NCI-H2196 treated with DMSO at 0.1 percent for 48 hours (cell line): Measurements from ENCODE around the gene NOXA1.

Experiments
- DNase-seq: peaks from one replicate; lab custom pipeline; 2025; ENCODE audit not compliant: unreplicated experiment; lab: John Stamatoyannopoulos, UW

NOXA1 gene

DNA sequence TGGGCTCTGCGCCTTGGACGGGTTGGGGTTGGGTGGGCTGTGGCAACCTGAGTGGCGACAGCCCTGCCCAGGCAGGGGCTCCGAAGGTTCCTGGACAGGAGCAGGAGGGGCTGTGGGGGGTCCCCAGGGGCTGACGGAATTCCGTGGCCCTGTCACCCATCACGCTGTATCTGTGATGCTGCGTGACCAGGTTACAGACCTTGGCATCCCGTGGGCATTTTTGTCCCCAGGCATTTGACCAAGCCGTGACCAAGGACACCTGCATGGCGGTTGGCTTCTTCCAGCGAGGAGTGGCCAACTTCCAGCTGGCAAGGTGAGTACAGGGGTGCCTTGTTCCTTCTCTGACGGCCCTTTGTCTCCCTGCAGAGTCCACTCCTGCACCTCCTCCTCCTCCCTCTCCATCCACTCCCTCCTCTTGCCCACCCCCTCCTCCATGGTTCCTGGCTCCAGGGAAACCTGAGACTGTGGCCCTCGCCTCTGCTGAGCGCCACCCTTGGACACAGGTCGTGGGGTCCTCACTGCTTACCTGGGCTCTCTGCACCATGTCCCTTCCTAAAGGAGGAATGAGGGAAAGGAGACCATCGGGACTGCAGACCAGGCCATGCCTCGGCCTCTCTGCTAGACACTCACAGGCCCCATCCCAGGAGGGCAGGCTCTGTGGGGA lies 3.0 kb downstream of the NOXA1 start:
- no peak for DNase-seq

DNA sequence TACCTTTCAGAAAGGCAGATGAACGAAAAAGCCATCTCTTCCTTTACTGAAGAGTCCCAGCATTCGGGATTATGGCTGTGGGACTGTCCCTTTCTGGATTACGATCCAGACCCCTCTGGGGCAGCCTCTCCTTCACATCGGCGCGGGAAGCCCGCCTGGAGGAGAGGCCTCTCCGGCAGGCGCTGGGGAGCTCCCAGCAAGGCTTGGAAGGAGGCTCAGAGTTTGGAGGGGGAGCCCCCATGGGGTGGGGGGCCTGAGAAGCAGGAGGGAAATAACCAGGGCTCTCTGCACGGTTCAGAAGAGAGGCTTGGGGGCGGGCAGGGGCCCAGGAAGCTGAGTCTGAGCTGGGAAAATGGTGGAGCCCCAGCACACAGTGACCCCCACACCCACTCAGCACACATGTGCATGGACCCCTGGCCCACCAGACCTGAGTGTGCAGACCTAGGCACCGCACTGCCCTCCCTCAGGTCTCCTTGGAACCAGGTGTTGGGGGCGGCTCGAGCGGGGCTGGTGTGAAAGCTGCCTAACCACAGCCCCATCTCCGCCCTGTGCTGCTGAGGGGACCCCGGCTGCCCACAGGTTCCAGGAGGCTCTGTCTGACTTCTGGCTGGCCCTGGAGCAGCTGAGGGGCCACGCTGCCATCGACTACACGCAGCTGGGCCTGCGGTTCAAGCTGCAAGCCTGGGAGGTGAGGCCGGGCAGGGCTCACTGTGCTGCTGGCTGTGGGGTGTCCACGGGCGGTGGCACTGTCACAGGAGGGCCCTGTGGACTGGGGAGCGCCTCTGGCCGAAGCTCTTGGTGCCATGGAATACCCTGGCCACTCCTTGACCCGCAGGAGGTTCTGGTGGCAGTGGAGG lies 4.5 kb downstream of the NOXA1 start:
- no peak for DNase-seq

DNA sequence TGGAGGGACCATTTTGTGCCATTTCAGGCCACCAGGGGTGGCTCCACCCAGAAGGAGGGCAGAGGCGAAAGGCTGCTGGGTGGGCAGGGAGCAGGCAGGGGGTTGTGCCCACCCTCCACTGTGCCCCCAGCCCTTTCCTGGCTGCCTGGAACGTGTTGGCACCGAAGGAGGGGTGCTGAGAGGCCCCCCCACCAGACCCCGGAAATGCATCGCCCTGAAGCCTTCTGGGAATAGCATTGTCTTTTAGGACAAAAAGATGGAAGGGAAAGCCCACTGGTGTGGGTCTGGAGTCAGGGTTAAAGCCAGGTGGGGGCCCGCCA lies 5.1 kb downstream of the NOXA1 start:
- no peak for DNase-seq

DNA sequence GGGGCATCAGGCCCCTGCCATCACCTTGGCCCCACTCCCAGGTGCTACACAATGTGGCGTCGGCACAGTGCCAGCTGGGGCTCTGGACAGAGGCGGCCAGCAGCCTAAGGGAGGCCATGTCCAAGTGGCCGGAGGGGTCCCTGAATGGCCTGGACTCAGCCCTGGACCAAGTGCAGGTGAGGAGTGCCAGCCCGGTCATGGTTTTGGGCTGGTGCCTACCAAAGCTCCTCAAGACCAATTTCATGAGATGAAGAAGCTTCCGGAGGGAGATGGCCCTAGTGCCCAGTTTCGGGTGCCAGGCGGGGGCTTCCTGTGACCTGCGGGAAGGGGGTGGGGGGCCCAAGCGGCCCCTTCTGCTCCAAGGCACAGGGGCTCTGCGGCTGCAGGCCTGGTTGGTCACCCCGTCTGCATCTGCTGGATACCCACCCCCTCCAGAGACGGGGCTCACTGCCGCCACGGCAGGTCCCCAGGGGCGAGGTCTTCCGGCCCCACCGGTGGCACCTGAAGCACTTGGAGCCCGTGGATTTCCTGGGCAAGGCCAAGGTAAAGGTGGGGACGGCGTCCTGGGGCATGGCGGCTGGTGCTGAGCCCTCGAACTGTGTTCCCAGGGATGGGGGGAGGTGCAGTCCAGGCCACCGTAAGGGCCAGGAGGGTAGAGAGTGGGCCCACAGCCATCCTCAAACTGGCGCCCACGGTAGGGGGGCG lies 5.8 kb downstream of the NOXA1 start:
- DNase-seq: no peak

DNA sequence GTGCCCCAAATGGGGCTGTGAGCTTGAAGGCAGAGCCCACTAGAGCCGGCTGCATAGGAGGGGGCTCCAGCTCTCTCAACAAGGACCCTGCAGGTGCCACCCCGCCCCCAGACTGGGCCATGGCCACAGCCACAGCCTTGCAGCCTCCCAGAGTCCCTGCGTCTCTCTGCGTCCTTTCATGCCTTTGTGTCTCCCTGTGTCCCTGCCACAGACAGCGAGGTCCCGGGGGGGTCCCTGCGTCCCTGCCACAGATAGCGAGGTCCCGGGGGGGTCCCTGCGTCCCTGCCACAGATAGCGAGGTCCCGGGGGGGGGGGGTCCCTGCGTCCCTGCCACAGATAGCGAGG lies 6.3 kb downstream of the NOXA1 start:
- no peak for DNase-seq

DNA sequence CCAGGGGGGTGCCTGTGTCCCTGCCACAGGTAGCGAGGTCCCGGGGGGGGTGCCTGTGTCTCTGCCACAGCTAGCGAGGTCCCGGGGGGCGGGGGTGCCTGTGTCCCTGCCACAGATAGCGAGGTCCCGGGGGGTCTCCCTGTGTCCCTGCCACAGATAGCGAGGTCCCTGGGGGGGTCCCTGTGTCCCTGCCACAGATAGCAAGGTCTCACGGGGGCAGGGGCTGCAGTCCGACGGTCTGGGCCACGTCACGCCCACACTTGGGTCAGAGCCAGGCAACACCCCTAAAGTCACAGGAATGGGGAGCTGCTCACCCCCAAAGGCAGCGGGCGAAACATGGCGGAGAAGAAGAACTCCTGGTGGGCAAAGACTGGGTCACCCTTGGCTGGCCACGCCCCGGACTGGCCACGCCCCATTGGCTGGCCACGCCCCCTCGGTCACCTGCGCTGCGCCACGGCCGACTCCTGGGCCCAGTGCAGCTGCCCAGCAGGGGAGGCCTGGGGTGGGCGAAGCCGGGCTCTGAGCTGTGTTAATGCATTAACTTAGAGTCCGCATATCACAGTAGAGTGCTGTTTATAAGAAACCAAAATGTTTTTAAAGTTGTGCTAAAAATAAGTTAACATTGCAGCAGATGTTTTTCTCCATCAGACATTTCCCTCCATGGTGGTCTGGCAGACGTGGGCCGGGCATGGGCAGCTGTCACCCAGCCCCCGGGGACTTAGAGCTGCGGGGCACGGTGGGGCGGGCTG lies 7.0 kb downstream of the NOXA1 start:
- no peak for DNase-seq

DNA sequence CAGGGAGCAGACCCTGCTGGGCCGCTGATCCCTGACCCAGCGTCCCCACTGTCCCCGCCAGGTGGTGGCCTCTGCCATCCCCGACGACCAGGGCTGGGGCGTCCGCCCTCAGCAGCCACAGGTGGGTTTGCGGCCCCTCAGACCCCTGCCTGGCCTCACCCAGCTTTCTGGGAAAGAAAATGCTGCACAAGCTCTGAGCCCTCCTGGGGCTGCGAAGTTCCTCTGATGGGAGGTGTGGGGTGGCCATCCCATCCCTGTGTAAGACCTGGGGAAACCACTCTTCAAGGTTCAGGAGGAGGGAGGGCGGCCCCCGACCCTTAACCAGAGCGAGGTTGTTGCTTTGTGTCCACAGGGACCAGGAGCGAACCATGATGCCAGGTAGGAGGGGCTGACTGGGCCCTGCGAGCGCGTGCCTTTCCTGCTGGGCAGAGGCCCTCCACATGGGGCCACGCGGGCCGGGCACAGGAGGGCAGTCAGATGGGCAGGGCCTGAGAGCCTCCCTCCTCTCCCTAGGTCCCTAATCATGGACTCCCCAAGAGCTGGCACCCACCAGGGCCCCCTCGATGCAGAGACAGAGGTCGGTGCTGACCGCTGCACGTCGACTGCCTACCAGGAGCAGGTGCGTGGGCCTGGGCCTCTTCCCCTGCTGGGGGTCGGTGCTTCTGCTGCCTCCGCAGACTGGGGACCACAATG lies 7.7 kb downstream of the NOXA1 start:
- no peak for DNase-seq

DNA sequence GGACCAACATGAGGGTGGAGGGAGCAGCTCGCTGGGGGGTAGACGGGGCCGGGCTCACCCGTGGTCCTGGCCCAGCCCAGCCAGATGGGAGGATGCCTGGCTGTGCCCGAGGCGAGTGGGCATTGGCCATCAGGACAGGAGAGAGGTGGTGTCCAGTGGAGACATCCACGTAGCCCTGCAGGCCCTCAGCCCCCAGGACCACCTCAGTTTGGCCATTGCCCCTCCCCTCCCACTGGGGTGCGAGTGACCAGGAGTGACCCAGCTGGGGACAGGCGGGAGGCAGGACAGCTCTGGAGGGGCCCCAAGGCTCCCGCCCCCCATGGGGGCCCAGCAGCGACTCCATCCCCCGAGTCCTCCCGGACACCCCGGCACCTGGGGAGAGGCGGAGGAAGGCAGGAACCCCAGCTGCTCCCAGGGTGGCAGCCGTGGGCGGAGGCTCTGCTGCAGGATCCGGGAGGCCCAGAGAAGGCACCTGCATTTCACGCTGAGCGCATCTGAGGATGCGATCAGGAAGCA lies 8.3 kb downstream of the NOXA1 start:
- no peak for DNase-seq

DNA sequence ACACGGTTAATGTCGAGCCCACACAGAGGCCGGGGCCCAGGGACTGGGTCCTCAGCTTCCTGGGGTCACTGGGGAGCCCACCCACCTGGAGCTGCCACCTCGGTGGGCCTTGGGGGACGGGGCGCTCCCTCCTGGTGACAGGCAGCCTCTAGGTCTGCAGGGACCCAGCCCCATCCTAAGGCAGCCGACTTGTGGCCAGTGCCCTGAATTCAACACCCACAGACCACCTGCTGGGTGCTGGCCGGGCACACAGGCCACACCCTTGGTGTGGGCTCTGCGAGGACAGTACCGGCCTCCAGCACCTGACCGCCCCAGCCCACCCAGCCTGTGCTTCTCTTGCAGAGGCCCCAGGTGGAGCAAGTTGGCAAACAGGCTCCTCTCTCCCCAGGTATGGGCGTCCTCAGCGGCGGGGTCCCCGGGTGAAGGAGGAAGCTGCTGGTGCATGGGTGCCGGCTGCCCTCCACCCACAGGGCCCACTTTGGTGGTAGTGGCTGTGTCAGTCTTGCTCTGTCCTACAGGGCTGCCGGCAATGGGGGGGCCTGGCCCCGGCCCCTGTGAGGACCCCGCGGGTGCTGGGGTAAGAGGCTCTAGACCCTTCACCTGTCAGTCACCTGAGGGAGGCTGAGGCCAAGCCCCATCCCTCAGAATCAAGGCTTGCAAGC lies 9.6 kb downstream of the NOXA1 start:
- no peak for DNase-seq

DNA sequence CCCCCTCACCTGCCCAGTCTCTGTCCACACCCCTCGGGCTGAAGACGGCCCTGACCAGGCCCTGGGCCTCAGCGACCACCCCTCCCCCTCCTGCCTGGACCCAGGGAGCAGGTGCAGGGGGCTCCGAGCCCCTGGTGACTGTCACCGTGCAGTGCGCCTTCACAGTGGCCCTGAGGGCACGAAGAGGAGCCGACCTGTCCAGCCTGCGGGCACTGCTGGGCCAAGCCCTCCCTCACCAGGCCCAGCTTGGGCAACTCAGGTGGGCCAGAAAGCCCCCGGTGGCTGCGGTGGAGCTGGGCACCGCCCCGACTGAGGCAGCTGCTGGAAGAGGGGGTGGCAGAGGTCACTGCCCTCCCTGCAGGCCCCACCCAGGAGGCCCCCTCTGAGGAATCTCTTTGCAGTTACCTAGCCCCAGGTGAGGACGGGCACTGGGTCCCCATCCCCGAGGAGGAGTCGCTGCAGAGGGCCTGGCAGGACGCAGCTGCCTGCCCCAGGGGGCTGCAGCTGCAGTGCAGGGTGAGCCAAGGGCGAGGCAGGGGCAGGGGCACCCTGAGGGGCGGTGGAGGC lies 10.2 kb downstream of the NOXA1 start:
- DNase-seq: no peak

DNA sequence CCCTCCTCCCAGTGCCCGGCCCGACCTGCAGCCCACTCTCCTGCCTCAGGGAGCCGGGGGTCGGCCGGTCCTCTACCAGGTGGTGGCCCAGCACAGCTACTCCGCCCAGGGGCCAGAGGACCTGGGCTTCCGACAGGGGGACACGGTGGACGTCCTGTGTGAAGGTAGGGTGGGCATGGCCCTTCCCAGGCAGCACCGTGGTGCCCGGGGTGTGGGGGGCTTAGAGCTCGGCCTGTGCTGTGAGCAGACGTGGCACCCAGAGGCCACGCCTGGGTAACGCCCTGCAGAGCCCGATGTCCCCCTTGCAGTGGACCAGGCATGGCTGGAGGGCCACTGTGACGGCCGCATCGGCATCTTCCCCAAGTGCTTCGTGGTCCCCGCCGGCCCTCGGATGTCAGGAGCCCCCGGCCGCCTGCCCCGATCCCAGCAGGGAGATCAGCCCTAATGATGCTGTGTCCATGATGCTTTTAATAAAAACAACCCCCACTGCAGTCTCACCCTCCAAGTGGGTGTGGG lies 10.8 kb downstream of the NOXA1 start:
- no peak for DNase-seq

DNA sequence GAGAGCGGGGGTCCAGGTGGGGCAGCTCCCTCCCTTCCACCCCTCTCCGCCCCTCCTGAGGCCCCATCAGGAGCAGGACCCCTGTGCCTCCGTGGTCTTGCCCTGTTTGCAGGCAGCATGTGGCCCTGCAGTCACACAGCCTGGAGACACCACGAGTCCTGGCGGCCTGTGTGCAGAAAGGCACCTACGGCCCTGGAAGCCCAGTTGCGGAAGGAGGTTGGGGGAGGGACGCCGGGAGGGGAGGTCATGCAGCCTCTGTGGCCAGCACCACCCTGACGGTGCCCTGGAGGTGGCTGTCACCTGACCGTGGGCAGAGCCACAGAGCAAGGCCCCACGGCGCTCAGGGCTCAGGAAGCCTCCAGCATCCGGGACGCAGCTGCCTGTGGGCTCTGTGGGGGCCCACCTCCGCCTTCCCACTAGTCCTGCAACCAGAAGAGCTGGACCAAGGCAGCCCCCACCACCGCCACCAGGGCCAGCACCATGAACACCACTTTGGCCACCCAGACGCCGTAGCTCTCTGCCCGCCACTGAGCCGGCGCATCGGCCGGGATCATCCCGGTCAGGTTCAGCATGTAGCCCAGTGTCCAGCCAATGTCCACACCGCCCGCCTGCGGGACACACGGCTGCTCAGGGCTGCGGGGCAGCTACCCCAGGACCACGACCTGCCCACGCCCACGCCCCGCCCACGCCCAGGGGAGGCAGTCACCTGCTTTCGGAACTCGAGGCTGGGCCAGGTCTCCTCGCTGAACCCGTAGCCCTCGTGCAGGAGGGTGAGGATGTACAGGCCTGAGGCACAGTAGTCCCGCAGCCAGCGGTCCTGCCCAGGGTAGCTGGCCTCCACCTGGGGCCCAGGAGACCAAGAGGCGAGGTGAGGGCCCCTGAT lies 11.5 kb downstream of the NOXA1 start:
- no peak for DNase-seq

DNA sequence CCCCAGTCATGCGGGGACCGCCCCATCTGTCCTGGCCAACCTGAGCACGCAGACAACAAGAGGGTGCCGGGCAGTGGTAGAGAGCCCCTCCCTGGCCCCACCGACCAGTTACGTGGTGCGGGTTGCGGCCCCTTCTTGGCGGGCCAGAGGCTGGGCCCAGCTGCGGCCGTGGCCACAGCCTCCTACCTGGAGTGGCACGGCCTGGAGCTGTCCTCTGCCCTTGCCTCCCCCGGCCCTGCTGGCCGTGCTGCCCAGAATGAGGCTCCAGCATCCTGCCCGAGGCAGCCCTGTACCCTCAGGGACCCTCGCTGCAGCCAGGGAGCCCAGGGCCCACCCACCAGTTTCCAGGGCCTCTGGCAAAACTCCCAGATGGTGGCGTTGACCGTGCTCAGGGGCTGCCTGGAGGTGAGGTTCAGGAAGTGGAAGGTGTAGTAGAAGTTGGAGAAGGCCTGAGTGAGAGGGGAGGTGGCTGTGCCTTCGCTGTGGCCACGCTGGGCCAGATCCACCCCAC lies 12.2 kb downstream of the NOXA1 start:
- no peak for DNase-seq

DNA sequence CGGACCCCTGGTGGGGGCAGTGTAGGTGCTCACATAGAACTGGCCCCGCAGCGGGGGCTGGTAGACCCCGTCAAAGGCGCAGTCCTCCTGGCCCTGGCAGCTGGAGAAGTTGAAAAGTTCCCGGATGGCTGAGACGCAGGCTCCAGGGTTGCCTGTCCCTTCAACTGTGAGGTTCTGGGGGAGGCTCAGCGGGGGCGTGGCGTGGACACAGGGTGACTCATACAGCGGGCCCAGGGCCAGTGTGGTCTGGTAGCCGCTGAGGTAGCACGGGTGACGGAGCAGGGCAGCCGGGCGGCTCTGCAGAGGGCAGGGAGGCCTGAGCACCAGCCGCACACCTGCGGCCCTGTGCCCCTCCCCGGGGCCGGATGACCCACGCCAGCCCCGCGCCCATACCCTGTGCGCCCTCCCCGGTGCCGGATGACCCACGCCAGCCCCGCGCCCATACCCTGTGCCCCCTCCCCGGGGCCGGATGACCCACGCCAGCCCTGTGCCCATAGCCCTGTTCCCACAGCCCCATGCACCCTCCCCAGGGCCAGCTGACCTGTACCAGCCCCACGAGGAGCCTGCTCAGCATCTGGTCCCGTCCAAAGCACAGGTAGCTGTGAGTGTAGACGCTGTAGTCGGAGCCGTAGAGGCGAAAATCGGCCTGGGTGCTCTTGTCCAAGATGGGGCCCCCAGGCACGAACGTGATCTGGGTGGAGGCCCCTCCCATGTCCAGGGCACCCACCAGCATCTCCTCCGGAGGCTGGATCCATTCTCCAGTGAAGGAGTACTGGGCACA lies 13.0 kb downstream of the NOXA1 start:
- DNase-seq: peak; percentile 42

DNA sequence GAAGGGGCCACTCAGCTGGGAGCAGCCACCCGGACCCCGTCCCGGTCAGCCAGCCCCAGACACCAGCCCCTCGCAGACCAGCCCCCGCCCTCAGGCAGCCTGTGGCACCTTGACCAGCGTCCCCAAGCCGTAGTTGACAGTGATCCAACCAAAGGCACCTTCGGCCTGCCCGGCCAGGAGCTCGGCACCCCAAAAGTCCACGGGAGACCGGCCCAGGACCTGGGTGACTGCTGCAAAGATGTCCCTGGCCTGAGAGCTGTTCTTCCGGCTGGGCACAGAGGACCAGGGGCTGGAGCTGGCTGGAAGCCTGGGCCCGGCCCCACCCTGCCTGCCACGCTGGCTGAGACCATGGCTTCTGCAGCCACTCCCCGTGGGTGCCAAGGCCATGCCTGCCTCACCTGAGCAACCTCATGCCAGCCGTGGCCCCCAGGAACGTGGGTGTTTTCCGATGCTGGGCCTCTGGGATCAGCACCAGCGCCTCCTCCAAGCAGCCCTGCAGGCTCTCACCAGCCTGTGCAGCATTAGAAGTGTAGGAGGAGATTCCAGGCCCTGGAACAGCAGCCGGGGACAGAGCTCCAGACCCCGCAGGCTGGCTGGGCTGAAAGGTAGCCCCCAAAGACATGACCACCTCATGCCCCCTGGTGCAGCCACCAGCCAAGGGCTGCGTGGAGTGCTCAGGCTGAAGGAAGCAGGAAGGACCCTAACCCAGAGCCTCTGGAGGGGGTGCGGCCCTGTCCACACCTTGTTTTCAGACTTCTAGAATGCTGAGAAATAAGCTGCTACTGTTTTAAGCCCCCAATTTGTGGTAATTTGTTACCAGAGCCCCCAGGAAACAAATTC lies 13.8 kb downstream of the NOXA1 start:
- no peak for DNase-seq

DNA sequence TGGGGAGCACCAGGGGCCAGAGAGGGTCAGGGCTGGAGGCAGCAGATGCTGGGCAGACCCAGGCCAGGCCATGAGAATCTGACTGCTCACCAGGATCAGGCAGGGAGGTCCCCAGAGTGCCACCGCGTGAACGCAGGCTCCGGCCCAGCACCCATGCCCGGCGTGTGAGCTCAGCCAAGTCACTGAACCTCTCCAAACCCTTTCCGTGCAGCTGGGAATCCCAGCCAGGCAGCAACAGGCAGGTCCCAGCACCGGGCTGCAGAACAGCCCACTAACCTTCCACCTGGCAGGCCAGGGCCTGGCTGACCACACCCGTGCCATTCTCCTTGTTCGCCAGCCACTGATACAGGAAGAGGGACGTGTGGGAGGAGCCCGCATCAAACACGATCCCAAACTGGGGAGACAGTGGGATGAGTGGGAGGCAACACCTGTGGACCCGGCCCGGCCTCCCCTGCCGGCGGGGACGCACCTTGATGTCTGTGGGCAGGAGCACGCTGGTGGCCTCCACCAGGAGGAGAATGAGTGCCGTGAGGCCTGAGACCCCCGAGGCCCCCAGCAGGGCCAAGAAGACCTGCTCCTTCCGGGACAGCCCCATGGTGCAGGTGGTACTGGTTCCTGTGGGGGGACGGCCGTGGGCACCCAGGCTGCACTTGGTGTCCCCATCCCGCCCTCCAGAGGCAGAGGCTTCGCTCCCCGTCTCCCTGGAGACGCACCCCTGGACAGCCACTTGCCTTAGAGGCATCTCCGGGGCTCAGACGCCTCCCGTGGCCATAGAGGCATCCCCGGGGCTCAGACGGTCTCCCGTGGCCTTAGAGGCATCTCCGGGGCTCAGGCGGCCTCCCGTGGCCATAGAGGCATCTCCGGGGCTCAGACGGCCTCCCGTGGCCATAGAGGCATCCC lies 14.7 kb downstream of the NOXA1 start:
- no peak for DNase-seq
